HEK293 (cell line): Measurements from ENCODE around the gene TMEM218.

Experiments
- CTCF ChIA-PET: fragments of 350-600 bp; formaldehyde crosslinking; extraction: SDS; loops from one replicate; lab custom pipeline; 2021; ENCODE audit warnings: antibody characterized with exemption; lab: Yijun Ruan, JAX
- POLR2A ChIA-PET: fragments of 300-600 bp; formaldehyde crosslinking; extraction: SDS; loops from one replicate; lab custom pipeline; 2020; ENCODE audit warnings: antibody characterized with exemption, inconsistent platforms; lab: Yijun Ruan, JAX
- H3K27ac ChIP-seq: fragments of 200-500 bp; sonication (Bioruptor generic); 2 replicates; pipeline ENCODE4 v1.5.1; 2014; ENCODE audit warnings: low read depth, low read length, control low read depth, inconsistent platforms; ENCODE audit errors: extremely low read depth
- H3K36me3 ChIP-seq, 2 experiments: fragments of 200-500 bp in 1 of 2; sonication (Bioruptor generic) in 1 of 2; 1 replicate in 1 of 2; 2 replicates in 1 of 2; pipeline ENCODE4 v1.5.1; 2014 to 2017; ENCODE audit warnings: inconsistent platforms in 2 of 2, low read length in 2 of 2; ENCODE audit not compliant: control insufficient read depth in 2 of 2, insufficient read depth in 1 of 2
- H3K4me1 ChIP-seq: fragments of 200-500 bp; sonication (Bioruptor generic); 2 replicates; pipeline ENCODE4 v1.5.1; 2014; ENCODE audit warnings: mild to moderate bottlenecking, low read length, inconsistent platforms; ENCODE audit not compliant: control insufficient read depth, insufficient read depth
- H3K4me3 ChIP-seq: 2 replicates; pipeline ENCODE4 v1.5.1; 2011; ENCODE audit warnings: low read depth, mild to moderate bottlenecking, control low read depth, low read length, moderate library complexity
- H3K9me3 ChIP-seq: fragments of 200-500 bp; sonication (Bioruptor generic); 2 replicates; pipeline ENCODE4 v1.5.1; 2014; ENCODE audit warnings: low read depth, low read length, inconsistent platforms; ENCODE audit not compliant: control insufficient read depth, insufficient read depth
- GLI2 ChIP-seq: fragments of 450-650 bp; formaldehyde crosslinking; IDR thresholded peaks from 2 replicates; pipeline ENCODE4; 2017; ENCODE audit warnings: missing biosample characterization, missing genetic modification characterization, low read depth, borderline replicate concordance
- KLF1 ChIP-seq: fragments of 450-650 bp; formaldehyde crosslinking; IDR thresholded peaks from 2 replicates; pipeline ENCODE4 v1.5.1; 2016; ENCODE audit warnings: missing biosample characterization, missing genetic modification characterization
- KLF7 ChIP-seq: fragments of 450-650 bp; formaldehyde crosslinking; IDR thresholded peaks from 2 replicates; pipeline ENCODE4 v1.5.1; 2016; ENCODE audit warnings: missing biosample characterization, missing genetic modification characterization, borderline replicate concordance
- SP2 ChIP-seq: fragments of 450-650 bp; formaldehyde crosslinking; IDR thresholded peaks from 2 replicates; pipeline ENCODE4 v1.5.1; 2016; ENCODE audit warnings: missing biosample characterization, missing genetic modification characterization
- ZNF10 ChIP-seq: fragments of 450-650 bp; formaldehyde crosslinking; IDR thresholded peaks from 2 replicates; pipeline ENCODE4 v1.5.1; 2017; ENCODE audit warnings: missing biosample characterization, missing genetic modification characterization
- ZNF132 ChIP-seq: fragments of 450-650 bp; formaldehyde crosslinking; IDR thresholded peaks from 2 replicates; pipeline ENCODE4 v1.5.1; 2017; ENCODE audit warnings: missing biosample characterization, missing genetic modification characterization, borderline replicate concordance
- ZNF140 ChIP-seq: fragments of 450-650 bp; formaldehyde crosslinking; IDR thresholded peaks from 2 replicates; pipeline ENCODE4 v1.5.1; 2016; ENCODE audit warnings: missing biosample characterization, missing genetic modification characterization
- ZNF239 ChIP-seq: fragments of 450-650 bp; formaldehyde crosslinking; IDR thresholded peaks from 2 replicates; pipeline ENCODE4 v1.5.1; 2016; ENCODE audit warnings: missing biosample characterization, missing genetic modification characterization
- ZNF248 ChIP-seq: fragments of 450-650 bp; formaldehyde crosslinking; IDR thresholded peaks from 2 replicates; pipeline ENCODE4 v1.5.1; 2017; ENCODE audit warnings: missing biosample characterization, missing genetic modification characterization
- ZNF324 ChIP-seq: fragments of 450-650 bp; formaldehyde crosslinking; IDR thresholded peaks from 2 replicates; pipeline ENCODE4 v1.5.1; 2016; ENCODE audit warnings: missing biosample characterization, missing genetic modification characterization
- ZNF501 ChIP-seq: fragments of 450-650 bp; formaldehyde crosslinking; IDR thresholded peaks from 2 replicates; pipeline ENCODE4 v1.5.1; 2016; ENCODE audit warnings: missing biosample characterization, missing genetic modification characterization
- ZNF530 ChIP-seq: fragments of 450-650 bp; formaldehyde crosslinking; IDR thresholded peaks from 2 replicates; pipeline ENCODE4 v1.5.1; 2016; ENCODE audit warnings: low read depth, missing biosample characterization, missing genetic modification characterization
- ZNF596 ChIP-seq: fragments of 450-650 bp; IDR thresholded peaks from 2 replicates; pipeline ENCODE4 v1.5.0; 2018; ENCODE audit warnings: missing biosample characterization, mild to moderate bottlenecking, missing genetic modification characterization, moderate library complexity
- ZNF768 ChIP-seq: fragments of 450-650 bp; formaldehyde crosslinking; IDR thresholded peaks from 2 replicates; pipeline ENCODE4 v1.5.1; 2018; ENCODE audit warnings: missing biosample characterization, mild to moderate bottlenecking, missing genetic modification characterization
- TF ChIP-seq, protein P1 (sequence below): fragments of 450-650 bp; formaldehyde crosslinking; IDR thresholded peaks from 2 replicates; pipeline ENCODE4 v1.5.1; 2016; ENCODE audit warnings: missing biosample characterization, missing genetic modification characterization, borderline replicate concordance
- TF ChIP-seq, protein P2 (sequence below): fragments of 450-650 bp; formaldehyde crosslinking; IDR thresholded peaks from 2 replicates; pipeline ENCODE4 v1.5.1; 2016; ENCODE audit warnings: missing biosample characterization, missing genetic modification characterization
- TF ChIP-seq, protein P3 (sequence below): fragments of 450-650 bp; formaldehyde crosslinking; IDR thresholded peaks from 2 replicates; pipeline ENCODE4 v1.5.1; 2017; ENCODE audit warnings: missing biosample characterization, mild to moderate bottlenecking, missing genetic modification characterization, moderate library complexity
- TF ChIP-seq, protein P4 (sequence below): fragments of 450-650 bp; formaldehyde crosslinking; IDR thresholded peaks from 2 replicates; pipeline ENCODE4 v1.5.1; 2016; ENCODE audit warnings: missing biosample characterization, missing genetic modification characterization, borderline replicate concordance
- TF ChIP-seq, protein P5 (sequence below): fragments of 450-650 bp; formaldehyde crosslinking; IDR thresholded peaks from 2 replicates; pipeline ENCODE4 v1.5.1; 2016; ENCODE audit warnings: missing biosample characterization, missing genetic modification characterization
- TF ChIP-seq, protein P6 (sequence below): sonication (generic); formaldehyde crosslinking; IDR thresholded peaks from 2 replicates; pipeline ENCODE4 v1.8.1; 2022; ENCODE audit warnings: mild to moderate bottlenecking, moderate library complexity, missing genetic modification reagents
- TF ChIP-seq, protein P7 (sequence below): fragments of 450-650 bp; formaldehyde crosslinking; IDR thresholded peaks from 2 replicates; pipeline ENCODE4 v1.5.1; 2016; ENCODE audit warnings: missing biosample characterization, missing genetic modification characterization
- TF ChIP-seq, protein P8 (sequence below): fragments of 450-650 bp; formaldehyde crosslinking; IDR thresholded peaks from 2 replicates; pipeline ENCODE4 v1.5.1; 2017; ENCODE audit warnings: missing biosample characterization, missing genetic modification characterization

The TMEM218 gene

DNA sequence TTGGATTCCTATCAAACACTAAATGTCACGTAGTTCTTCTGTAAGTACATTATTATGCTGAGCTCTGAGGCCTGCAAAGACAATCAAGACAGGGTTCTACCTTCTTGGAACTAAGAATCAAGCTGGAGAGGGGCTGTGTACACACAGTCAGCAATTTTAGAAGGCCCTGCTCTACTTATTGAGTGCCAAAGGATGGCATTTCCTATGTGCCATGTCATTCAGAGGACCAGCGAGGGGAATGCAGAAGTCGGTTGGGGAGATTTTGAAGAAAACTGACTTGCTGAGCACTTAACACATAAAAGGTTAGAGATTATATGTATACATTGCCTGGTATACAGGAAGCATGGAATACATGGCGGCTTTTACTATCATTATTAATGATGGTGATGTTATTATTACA lies 43.1 kb downstream of the TMEM218 start:
- no peak overlapping the region for H3K27ac ChIP-seq
- H3K9me3 ChIP-seq = no peaks in the 10 kb centered on the region
- H3K36me3 ChIP-seq = no peaks in the 10 kb centered on the region
- H3K4me1 ChIP-seq = no peaks in the 10 kb centered on the region
- CTCF ChIA-PET = no interaction called here
- H3K4me3 ChIP-seq = no peak overlapping the region
- TF ChIP-seq, protein P1, sequence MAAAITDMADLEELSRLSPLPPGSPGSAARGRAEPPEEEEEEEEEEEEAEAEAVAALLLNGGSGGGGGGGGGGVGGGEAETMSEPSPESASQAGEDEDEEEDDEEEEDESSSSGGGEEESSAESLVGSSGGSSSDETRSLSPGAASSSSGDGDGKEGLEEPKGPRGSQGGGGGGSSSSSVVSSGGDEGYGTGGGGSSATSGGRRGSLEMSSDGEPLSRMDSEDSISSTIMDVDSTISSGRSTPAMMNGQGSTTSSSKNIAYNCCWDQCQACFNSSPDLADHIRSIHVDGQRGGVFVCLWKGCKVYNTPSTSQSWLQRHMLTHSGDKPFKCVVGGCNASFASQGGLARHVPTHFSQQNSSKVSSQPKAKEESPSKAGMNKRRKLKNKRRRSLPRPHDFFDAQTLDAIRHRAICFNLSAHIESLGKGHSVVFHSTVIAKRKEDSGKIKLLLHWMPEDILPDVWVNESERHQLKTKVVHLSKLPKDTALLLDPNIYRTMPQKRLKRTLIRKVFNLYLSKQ (tag by site-specific recombination) = no peak
- TF ChIP-seq, protein P2, sequence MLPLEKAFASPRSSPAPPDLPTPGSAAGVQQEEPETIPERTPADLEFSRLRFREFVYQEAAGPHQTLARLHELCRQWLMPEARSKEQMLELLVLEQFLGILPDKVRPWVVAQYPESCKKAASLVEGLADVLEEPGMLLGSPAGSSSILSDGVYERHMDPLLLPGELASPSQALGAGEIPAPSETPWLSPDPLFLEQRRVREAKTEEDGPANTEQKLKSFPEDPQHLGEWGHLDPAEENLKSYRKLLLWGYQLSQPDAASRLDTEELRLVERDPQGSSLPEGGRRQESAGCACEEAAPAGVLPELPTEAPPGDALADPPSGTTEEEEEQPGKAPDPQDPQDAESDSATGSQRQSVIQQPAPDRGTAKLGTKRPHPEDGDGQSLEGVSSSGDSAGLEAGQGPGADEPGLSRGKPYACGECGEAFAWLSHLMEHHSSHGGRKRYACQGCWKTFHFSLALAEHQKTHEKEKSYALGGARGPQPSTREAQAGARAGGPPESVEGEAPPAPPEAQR (tag by site-specific recombination) = no peak
- TF ChIP-seq, protein P3, sequence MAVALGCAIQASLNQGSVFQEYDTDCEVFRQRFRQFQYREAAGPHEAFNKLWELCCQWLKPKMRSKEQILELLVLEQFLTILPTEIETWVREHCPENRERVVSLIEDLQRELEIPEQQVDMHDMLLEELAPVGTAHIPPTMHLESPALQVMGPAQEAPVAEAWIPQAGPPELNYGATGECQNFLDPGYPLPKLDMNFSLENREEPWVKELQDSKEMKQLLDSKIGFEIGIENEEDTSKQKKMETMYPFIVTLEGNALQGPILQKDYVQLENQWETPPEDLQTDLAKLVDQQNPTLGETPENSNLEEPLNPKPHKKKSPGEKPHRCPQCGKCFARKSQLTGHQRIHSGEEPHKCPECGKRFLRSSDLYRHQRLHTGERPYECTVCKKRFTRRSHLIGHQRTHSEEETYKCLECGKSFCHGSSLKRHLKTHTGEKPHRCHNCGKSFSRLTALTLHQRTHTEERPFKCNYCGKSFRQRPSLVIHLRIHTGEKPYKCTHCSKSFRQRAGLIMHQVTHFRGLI (tag by site-specific recombination) = no peak
- TF ChIP-seq GLI2 = no peak
- POLR2A ChIA-PET = no interaction called here

DNA sequence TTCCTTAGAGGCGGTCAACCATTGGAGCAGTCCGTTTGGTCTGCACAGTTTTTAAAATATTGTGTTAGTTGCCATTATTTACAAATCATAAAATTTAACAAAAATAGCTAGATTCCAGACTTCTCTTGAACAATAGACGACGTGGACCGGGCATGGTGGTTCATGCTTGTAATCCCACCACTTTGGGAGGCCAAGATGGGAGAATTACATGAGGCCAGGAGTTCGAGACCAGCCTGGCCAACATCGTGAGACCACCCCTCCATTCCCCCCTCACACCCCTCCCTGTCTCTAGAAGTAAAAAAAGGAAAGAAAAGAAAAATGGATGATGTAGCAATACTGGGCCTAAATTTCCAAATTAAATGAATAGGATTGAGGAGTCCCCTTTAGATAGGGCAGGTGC lies 47.4 kb downstream of the TMEM218 start:
- Histone ChIP-seq H3K27ac (no peak overlapping the region), H3K4me3 (no peak overlapping the region), H3K9me3 (no peaks in the 10 kb centered on the region), H3K36me3 (no peaks in the 10 kb centered on the region), H3K4me1 (no peaks in the 10 kb centered on the region)
- CTCF ChIA-PET = interaction anchor here (0.9 kb wide), 1 partner anchor 27 kb away, joined by 3 read pairs; no protein-coding TSS in a partner anchor
- POLR2A ChIA-PET = no interaction called here
- no peak for TF ChIP-seq ZNF501 (tag by site-specific recombination)
- no peak for TF ChIP-seq ZNF324 (tag by site-specific recombination)
- TF ChIP-seq KLF1 (tag by site-specific recombination) = no peak
- TF ChIP-seq ZNF530 = no peak
- no peak for TF ChIP-seq ZNF768 (tag by site-specific recombination)
- TF ChIP-seq ZNF10 = no peak
- TF ChIP-seq ZNF248 (tag by site-specific recombination) = no peak
- TF ChIP-seq, protein P4, sequence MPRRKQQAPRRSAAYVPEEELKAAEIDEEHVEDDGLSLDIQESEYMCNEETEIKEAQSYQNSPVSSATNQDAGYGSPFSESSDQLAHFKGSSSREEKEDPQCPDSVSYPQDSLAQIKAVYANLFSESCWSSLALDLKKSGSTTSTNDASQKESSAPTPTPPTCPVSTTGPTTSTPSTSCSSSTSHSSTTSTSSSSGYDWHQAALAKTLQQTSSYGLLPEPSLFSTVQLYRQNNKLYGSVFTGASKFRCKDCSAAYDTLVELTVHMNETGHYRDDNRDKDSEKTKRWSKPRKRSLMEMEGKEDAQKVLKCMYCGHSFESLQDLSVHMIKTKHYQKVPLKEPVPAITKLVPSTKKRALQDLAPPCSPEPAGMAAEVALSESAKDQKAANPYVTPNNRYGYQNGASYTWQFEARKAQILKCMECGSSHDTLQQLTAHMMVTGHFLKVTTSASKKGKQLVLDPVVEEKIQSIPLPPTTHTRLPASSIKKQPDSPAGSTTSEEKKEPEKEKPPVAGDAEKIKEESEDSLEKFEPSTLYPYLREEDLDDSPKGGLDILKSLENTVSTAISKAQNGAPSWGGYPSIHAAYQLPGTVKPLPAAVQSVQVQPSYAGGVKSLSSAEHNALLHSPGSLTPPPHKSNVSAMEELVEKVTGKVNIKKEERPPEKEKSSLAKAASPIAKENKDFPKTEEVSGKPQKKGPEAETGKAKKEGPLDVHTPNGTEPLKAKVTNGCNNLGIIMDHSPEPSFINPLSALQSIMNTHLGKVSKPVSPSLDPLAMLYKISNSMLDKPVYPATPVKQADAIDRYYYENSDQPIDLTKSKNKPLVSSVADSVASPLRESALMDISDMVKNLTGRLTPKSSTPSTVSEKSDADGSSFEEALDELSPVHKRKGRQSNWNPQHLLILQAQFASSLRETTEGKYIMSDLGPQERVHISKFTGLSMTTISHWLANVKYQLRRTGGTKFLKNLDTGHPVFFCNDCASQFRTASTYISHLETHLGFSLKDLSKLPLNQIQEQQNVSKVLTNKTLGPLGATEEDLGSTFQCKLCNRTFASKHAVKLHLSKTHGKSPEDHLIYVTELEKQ = no peak
- TF ChIP-seq, protein P5, sequence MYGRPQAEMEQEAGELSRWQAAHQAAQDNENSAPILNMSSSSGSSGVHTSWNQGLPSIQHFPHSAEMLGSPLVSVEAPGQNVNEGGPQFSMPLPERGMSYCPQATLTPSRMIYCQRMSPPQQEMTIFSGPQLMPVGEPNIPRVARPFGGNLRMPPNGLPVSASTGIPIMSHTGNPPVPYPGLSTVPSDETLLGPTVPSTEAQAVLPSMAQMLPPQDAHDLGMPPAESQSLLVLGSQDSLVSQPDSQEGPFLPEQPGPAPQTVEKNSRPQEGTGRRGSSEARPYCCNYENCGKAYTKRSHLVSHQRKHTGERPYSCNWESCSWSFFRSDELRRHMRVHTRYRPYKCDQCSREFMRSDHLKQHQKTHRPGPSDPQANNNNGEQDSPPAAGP (tag by site-specific recombination) = no peak
- no peak for TF ChIP-seq ZNF140 (tag by site-specific recombination)
- no peak for TF ChIP-seq ZNF596
- TF ChIP-seq, protein P6, sequence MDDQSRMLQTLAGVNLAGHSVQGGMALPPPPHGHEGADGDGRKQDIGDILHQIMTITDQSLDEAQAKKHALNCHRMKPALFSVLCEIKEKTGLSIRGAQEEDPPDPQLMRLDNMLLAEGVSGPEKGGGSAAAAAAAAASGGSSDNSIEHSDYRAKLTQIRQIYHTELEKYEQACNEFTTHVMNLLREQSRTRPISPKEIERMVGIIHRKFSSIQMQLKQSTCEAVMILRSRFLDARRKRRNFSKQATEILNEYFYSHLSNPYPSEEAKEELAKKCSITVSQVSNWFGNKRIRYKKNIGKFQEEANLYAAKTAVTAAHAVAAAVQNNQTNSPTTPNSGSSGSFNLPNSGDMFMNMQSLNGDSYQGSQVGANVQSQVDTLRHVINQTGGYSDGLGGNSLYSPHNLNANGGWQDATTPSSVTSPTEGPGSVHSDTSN (CRISPR knock-in tag) = no peak
- TF ChIP-seq, protein P7, sequence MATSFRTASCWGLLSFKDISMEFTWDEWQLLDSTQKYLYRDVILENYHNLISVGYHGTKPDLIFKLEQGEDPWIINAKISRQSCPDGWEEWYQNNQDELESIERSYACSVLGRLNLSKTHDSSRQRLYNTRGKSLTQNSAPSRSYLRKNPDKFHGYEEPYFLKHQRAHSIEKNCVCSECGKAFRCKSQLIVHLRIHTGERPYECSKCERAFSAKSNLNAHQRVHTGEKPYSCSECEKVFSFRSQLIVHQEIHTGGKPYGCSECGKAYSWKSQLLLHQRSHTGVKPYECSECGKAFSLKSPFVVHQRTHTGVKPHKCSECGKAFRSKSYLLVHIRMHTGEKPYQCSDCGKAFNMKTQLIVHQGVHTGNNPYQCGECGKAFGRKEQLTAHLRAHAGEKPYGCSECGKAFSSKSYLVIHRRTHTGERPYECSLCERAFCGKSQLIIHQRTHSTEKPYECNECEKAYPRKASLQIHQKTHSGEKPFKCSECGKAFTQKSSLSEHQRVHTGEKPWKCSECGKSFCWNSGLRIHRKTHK (tag by site-specific recombination) = no peak
- no peak for TF ChIP-seq KLF7
- no peak for TF ChIP-seq SP2
- TF ChIP-seq, protein P8, sequence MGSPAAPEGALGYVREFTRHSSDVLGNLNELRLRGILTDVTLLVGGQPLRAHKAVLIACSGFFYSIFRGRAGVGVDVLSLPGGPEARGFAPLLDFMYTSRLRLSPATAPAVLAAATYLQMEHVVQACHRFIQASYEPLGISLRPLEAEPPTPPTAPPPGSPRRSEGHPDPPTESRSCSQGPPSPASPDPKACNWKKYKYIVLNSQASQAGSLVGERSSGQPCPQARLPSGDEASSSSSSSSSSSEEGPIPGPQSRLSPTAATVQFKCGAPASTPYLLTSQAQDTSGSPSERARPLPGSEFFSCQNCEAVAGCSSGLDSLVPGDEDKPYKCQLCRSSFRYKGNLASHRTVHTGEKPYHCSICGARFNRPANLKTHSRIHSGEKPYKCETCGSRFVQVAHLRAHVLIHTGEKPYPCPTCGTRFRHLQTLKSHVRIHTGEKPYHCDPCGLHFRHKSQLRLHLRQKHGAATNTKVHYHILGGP (tag by site-specific recombination) = no peak
- TF ChIP-seq ZNF239 = no peak
- TF ChIP-seq ZNF132 (tag by site-specific recombination) = no peak
